Endothelial cell of umbilical vein (primary cell): Measurements from ENCODE around the gene PGAP1. TPM values are rescaled to one million over a fixed set of nuclear protein-coding genes. Genes with fewer than 3 reads are reported as not detected.
A peak's percentile ranks its signal among the peaks of the same experiment; 100 is the strongest.

Experiments
- BruUV-seq: library from RNA; stranded (reverse); fragments of 400-500 nt; replicated peaks from 2 replicates; lab custom pipeline; 2021; lab: Mats Ljungman, UMichigan
- CTCF ChIA-PET: fragments of 300-600, 350-600 bp; sonication (Branson Sonifier 250); formaldehyde crosslinking; loops from one replicate; lab custom pipeline; 2021; ENCODE audit warnings: antibody characterized with exemption, inconsistent platforms; lab: Charles Lee
- POLR2A ChIA-PET: fragments of 300-600, 350-600 bp; sonication (Branson Sonifier 250); formaldehyde crosslinking; loops from one replicate; lab custom pipeline; 2021; ENCODE audit warnings: antibody characterized with exemption, inconsistent platforms; lab: Charles Lee
- DNase-seq: peaks from one replicate; pipeline ENCODE4 v3.0.0-alpha.2; 2011; ENCODE audit warnings: low read depth, low spot score
- FAIRE-seq: peaks from 2 replicates; lab custom pipeline; 2011; peaks lifted over from hg19 to GRCh38; lab: Jason Lieb, UNC
- H2AFZ ChIP-seq: 2 replicates; pipeline ENCODE4 v1.6.0; 2012; ENCODE audit warnings: low read depth, low read length, control low read depth, inconsistent platforms
- H3K27ac ChIP-seq: 2 replicates; pipeline ENCODE4 v1.5.1; 2011; ENCODE audit warnings: low read depth, mild to moderate bottlenecking, control low read depth, low read length, moderate library complexity; ENCODE audit not compliant: insufficient read depth
- H3K27me3 ChIP-seq, 2 experiments: 2 replicates each; pipeline versions ENCODE4 v1.6.0 to v1.6.1; 2011; ENCODE audit warnings: low read length in 2 of 2, mixed read lengths in 1 of 2; ENCODE audit not compliant: control insufficient read depth in 2 of 2, insufficient read depth in 2 of 2
- H3K36me3 ChIP-seq, 2 experiments: 2 replicates in 1 of 2; 3 replicates in 1 of 2; pipeline ENCODE4 v1.5.1; 2011; ENCODE audit warnings: low read length in 2 of 2, mild to moderate bottlenecking in 1 of 2, moderate library complexity in 1 of 2; ENCODE audit not compliant: control insufficient read depth in 2 of 2, insufficient read depth in 2 of 2; ENCODE audit errors: extremely low read depth in 1 of 2
- H3K4me1 ChIP-seq: 3 replicates; pipeline ENCODE4 v1.5.1; 2011; ENCODE audit warnings: mild to moderate bottlenecking, low read length; ENCODE audit not compliant: control insufficient read depth, insufficient read depth; ENCODE audit errors: extremely low read depth
- H3K4me2 ChIP-seq: 2 replicates; pipeline ENCODE4 v1.6.1; 2011; ENCODE audit warnings: low read length, control low read depth, mixed read lengths; ENCODE audit not compliant: insufficient read depth
- H3K4me3 ChIP-seq, 3 experiments: fragments of 200-600 bp in 1 of 3; sonication (generic), shearing (Covaris generic) in 1 of 3; replicated peaks in 1 of 3; 2 replicates each; pipeline ENCODE4 v1.5.1; 2011 to 2016; ENCODE audit warnings: control low read depth in 3 of 3, low read length in 3 of 3, mild to moderate bottlenecking in 2 of 3, inconsistent platforms in 1 of 3, low read depth in 1 of 3, moderate library complexity in 1 of 3; ENCODE audit not compliant: insufficient read depth in 1 of 3
- H3K79me2 ChIP-seq: 2 replicates; pipeline ENCODE4 v1.6.0; 2012; ENCODE audit warnings: low read length, inconsistent platforms; ENCODE audit not compliant: control insufficient read depth, insufficient read depth
- H3K9ac ChIP-seq: replicated peaks from 2 replicates; pipeline ENCODE3; 2011; ENCODE audit warnings: low read length, control low read depth; ENCODE audit not compliant: insufficient read depth; ENCODE audit errors: extremely low read depth
- H3K9me1 ChIP-seq: replicated peaks from 3 replicates; pipeline ENCODE4 v1.6.0; 2011; ENCODE audit warnings: mild to moderate bottlenecking, low read length; ENCODE audit not compliant: control insufficient read depth, insufficient read depth; ENCODE audit errors: extremely low read depth
- H3K9me3 ChIP-seq: replicated peaks from 2 replicates; pipeline ENCODE4 v1.5.1; 2012; ENCODE audit warnings: low read length, inconsistent platforms; ENCODE audit not compliant: control insufficient read depth, insufficient read depth
- H4K20me1 ChIP-seq: replicated peaks from 2 replicates; pipeline ENCODE3; 2011; ENCODE audit warnings: mild to moderate bottlenecking, low read length; ENCODE audit not compliant: control insufficient read depth, insufficient read depth; ENCODE audit errors: extremely low read depth
- CTCF ChIP-seq, 2 donors: IDR thresholded peaks; 1 replicate in 1 of 2; 2 replicates in 1 of 2; pipeline ENCODE4 v1.5.1; 2011; ENCODE audit warnings: low read length in 2 of 2, mild to moderate bottlenecking in 2 of 2, moderate library complexity in 2 of 2, control low read depth in 1 of 2, inconsistent platforms in 1 of 2, low read depth in 1 of 2; ENCODE audit not compliant: insufficient read depth in 1 of 2; ENCODE audit errors: extremely low read depth in 1 of 2
- EZH2 ChIP-seq: IDR thresholded peaks from 2 replicates; pipeline ENCODE4 v1.6.1; 2012; ENCODE audit warnings: borderline replicate concordance, low read depth, mild to moderate bottlenecking, moderate library complexity, low read length, inconsistent platforms; ENCODE audit not compliant: severe bottlenecking
- FOS ChIP-seq: IDR thresholded peaks from 2 replicates; pipeline ENCODE4 v1.6.1; 2011; ENCODE audit warnings: mild to moderate bottlenecking, low read length, moderate library complexity, borderline replicate concordance; ENCODE audit not compliant: insufficient read depth
- GATA2 ChIP-seq: IDR thresholded peaks from 2 replicates; pipeline ENCODE4 v1.7.0; 2011; ENCODE audit warnings: low read depth, mild to moderate bottlenecking, moderate library complexity, mixed read lengths, low read length; ENCODE audit not compliant: insufficient read length, insufficient read depth
- JUN ChIP-seq: IDR thresholded peaks from 2 replicates; pipeline ENCODE4 v1.6.1; 2011; ENCODE audit warnings: borderline replicate concordance, low read depth; ENCODE audit not compliant: insufficient read length, insufficient read depth
- MAX ChIP-seq: IDR thresholded peaks from 2 replicates; pipeline ENCODE4 v1.6.1; 2011; ENCODE audit not compliant: insufficient read depth, insufficient read length
- MYC ChIP-seq: IDR thresholded peaks from one replicate; pipeline ENCODE4 v1.6.1; 2011; ENCODE audit warnings: mild to moderate bottlenecking, low read depth, low read length
- POLR2A ChIP-seq: IDR thresholded peaks from 2 replicates; pipeline ENCODE4 v1.6.1; 2012; ENCODE audit warnings: low read depth, mild to moderate bottlenecking, control low read depth, low read length
- POLR2AphosphoS5 ChIP-seq: IDR thresholded peaks from 2 replicates; pipeline ENCODE4 v1.6.1; 2012; ENCODE audit warnings: low read depth, mild to moderate bottlenecking, control low read depth, low read length, moderate library complexity; ENCODE audit not compliant: insufficient read depth
- dilution Hi-C: fragments of 300-500 bp; cut with MboI; formaldehyde crosslinking; loops from one replicate; pipeline ENCODE4 v1.15.0; 2019; ENCODE audit warnings: low sequenced_read_pairs; ENCODE audit not compliant: extremely low pct_ligation_motif_present
- intact Hi-C: fragments of 100-400 bp; cut with micrococcal nuclease; formaldehyde crosslinking; loops from one replicate; pipeline ENCODE4 v1.10.0; 2022
- polyA plus RNA-seq, 4 experiments: library from polyadenylated mRNA; depleted of rRNA in 3 of 4; stranded (reverse) in 3 of 4; unstranded in 1 of 4; fragments of >200 nt; gene quantifications; 2 replicates each; pipeline versions ENCODE4 v1.2.1 to v1.2.3, GENCODE V29; 2011 to 2012; ENCODE audit warnings: missing spikeins in 1 of 4
- total RNA-seq: library from RNA; stranded (reverse); gene quantifications from 2 replicates; pipeline ENCODE4 v1.2.3, GENCODE V29; 2021

The PGAP1 gene
- total and polyA plus RNA-seq, 2 donors (not counting 3 experiments of a cell fraction or from before 2014, with no cell fraction given), result 3.9 to 9.8 TPM

- H3K4me2 ChIP-seq, result peak overlapping the region; percentile 97
- POLR2A ChIA-PET, result interaction anchor here (0.8 kb wide), 1 partner anchor 32 kb away, joined by 3 read pairs; no protein-coding TSS in a partner anchor
- intact Hi-C loops, result loop anchor here (10.0 kb wide), 2 partner anchors 211 to 319 kb away; no protein-coding TSS in a partner anchor
Measured at GRCh38 chr2:196924051-196924450, 2.5 kb downstream of the PGAP1 start.

More at GRCh38 chr2:196924051-196924450, 2.5 kb downstream of the PGAP1 start:
- H3K79me2 ChIP-seq, result peaks cover 70% of the 10 kb centered on the region
- BruUV-seq, result no TSS peak
- dilution Hi-C loops, result no loop called here
- no peak overlapping the region for H3K27ac ChIP-seq
- H3K27me3 ChIP-seq, result no peaks in the 10 kb centered on the region
- no peaks in the 10 kb centered on the region for H3K9me1 ChIP-seq
- peaks cover 46% of the 10 kb centered on the region for H3K4me1 ChIP-seq
- no peaks in the 10 kb centered on the region for H4K20me1 ChIP-seq
- DNase-seq (no peak), FAIRE-seq (no peak)
- no peaks in the 10 kb centered on the region for H3K36me3 ChIP-seq
- TF ChIP-seq MYC (no peak), POLR2AphosphoS5 (no peak), FOS (no peak), MAX (no peak), EZH2 (no peak), JUN (no peak), GATA2 (no peak), CTCF (IDR thresholded peaks at IDR 0.05; ENCODE audit: extremely low read depth in 1 of 2, insufficient read depth in 1 of 2, low read depth in 1 of 2, low read length in 2 of 2) (no peak), POLR2A (no peak)
- H3K9me3 ChIP-seq, result no peaks in the 10 kb centered on the region
- peak overlapping the region in 2 of 3 experiments; percentile 97 to 100 for H3K4me3 ChIP-seq
- H3K9ac ChIP-seq, result no peak overlapping the region
- no peak overlapping the region for H2AFZ ChIP-seq
- CTCF ChIA-PET, result interaction anchor here (0.7 to 1.3 kb wide), 3 partner anchors 19 to 74 kb away, joined by 3 read pairs; no protein-coding TSS in a partner anchor
